Keratinocyte (primary cell): ENCODE data around the gene PTGES2. TPM values are rescaled to one million over a fixed set of nuclear protein-coding genes. Genes with fewer than 3 reads are reported as not detected.

Source experiments
- DNase-seq: peaks from one replicate; pipeline ENCODE4 v3.0.0-alpha.2; 2011; ENCODE audit warnings: low read depth, missing footprints, low spot score
- FAIRE-seq: peaks from 2 replicates; lab custom pipeline; 2011; peaks lifted over from hg19 to GRCh38; lab: Jason Lieb, UNC
- H2AFZ ChIP-seq: 2 replicates; pipeline ENCODE4 v1.6.0; 2012; ENCODE audit warnings: low read length, control low read depth, inconsistent platforms; ENCODE audit not compliant: control insufficient read depth
- H3K27ac ChIP-seq: 2 replicates; pipeline ENCODE4 v1.5.1; 2011; ENCODE audit warnings: low read length; ENCODE audit not compliant: control insufficient read depth, insufficient read depth
- H3K27me3 ChIP-seq: 3 replicates; pipeline ENCODE4 v1.6.0; 2011; ENCODE audit warnings: low read length; ENCODE audit not compliant: control insufficient read depth, insufficient read depth; ENCODE audit errors: extremely low read depth
- H3K36me3 ChIP-seq, 2 experiments: 2 replicates in 1 of 2; 3 replicates in 1 of 2; pipeline ENCODE4 v1.5.1; 2011; ENCODE audit warnings: low read length in 2 of 2, mild to moderate bottlenecking in 1 of 2; ENCODE audit not compliant: control insufficient read depth in 2 of 2, insufficient read depth in 2 of 2; ENCODE audit errors: extremely low read depth in 1 of 2
- H3K4me1 ChIP-seq: 3 replicates; pipeline ENCODE4 v1.5.1; 2011; ENCODE audit warnings: low read length; ENCODE audit not compliant: control insufficient read depth, insufficient read depth; ENCODE audit errors: extremely low read depth
- H3K4me2 ChIP-seq: 3 replicates; pipeline ENCODE4 v1.6.0; 2011; ENCODE audit warnings: low read depth, low read length; ENCODE audit not compliant: control insufficient read depth, insufficient read depth; ENCODE audit errors: extremely low read depth
- H3K4me3 ChIP-seq, 3 experiments: fragments of 200-600 bp in 1 of 3; sonication (generic) in 1 of 3; 2 replicates in 2 of 3; 3 replicates in 1 of 3; pipeline ENCODE4 v1.5.1; 2011 to 2016; ENCODE audit warnings: low read length in 3 of 3, mild to moderate bottlenecking in 3 of 3, control low read depth in 2 of 3, inconsistent platforms in 1 of 3, low read depth in 1 of 3, mixed read lengths in 1 of 3, mixed run types in 1 of 3, moderate library complexity in 1 of 3; ENCODE audit not compliant: control insufficient read depth in 2 of 3, insufficient read depth in 2 of 3; ENCODE audit errors: extremely low read depth in 1 of 3
- H3K79me2 ChIP-seq: 2 replicates; pipeline ENCODE4 v1.6.0; 2012; ENCODE audit warnings: low read length; ENCODE audit not compliant: control insufficient read depth, insufficient read depth
- H3K9ac ChIP-seq: 3 replicates; pipeline ENCODE4 v1.6.0; 2011; ENCODE audit warnings: low read length; ENCODE audit not compliant: control insufficient read depth, insufficient read depth; ENCODE audit errors: extremely low read depth
- H3K9me1 ChIP-seq: 3 replicates; pipeline ENCODE4 v1.6.0; 2011; ENCODE audit warnings: low read length; ENCODE audit not compliant: control insufficient read depth, insufficient read depth; ENCODE audit errors: extremely low read depth
- H3K9me3 ChIP-seq: 2 replicates; pipeline ENCODE4 v1.5.1; 2012; ENCODE audit warnings: low read depth, low read length; ENCODE audit not compliant: control insufficient read depth
- H4K20me1 ChIP-seq: 3 replicates; pipeline ENCODE4 v1.6.0; 2011; ENCODE audit warnings: low read length; ENCODE audit not compliant: control insufficient read depth, insufficient read depth; ENCODE audit errors: extremely low read depth
- CTCF ChIP-seq, 3 experiments: IDR thresholded peaks in 1 of 3; conservative IDR thresholded peaks in 1 of 3; optimal IDR thresholded peaks in 1 of 3; 2 replicates in 2 of 3; 3 replicates in 1 of 3; pipeline versions ENCODE3 to v1.5.1; 2011; ENCODE audit warnings: low read length in 3 of 3, mild to moderate bottlenecking in 3 of 3, moderate library complexity in 2 of 3, control low read depth in 1 of 3, inconsistent platforms in 1 of 3; ENCODE audit not compliant: insufficient read depth in 2 of 3; ENCODE audit errors: extremely low read depth in 1 of 3
- EZH2 ChIP-seq: IDR thresholded peaks from one replicate; pipeline ENCODE4 v1.6.1; 2012; ENCODE audit warnings: inconsistent platforms, mild to moderate bottlenecking, low read length, moderate library complexity
- dilution Hi-C: fragments of 300-500 bp; cut with MboI; formaldehyde crosslinking; loops from one replicate; pipeline ENCODE4 v1.7.0; 2020; ENCODE audit warnings: low sequenced_read_pairs; ENCODE audit not compliant: extremely low pct_ligation_motif_present
- polyA plus RNA-seq, 5 experiments: library from polyadenylated mRNA; depleted of rRNA in 3 of 5; stranded (reverse) in 3 of 5; stranded (forward) in 1 of 5; unstranded in 1 of 5; fragments of >200 nt; gene quantifications; 1 replicate in 1 of 5; 2 replicates in 3 of 5; 3 replicates in 1 of 5; pipeline versions ENCODE4 v1.2.1 to v1.2.3, GENCODE V29; 2011 to 2012; ENCODE audit warnings: missing spikeins in 2 of 5, low read depth in 1 of 5, low replicate concordance in 1 of 5

PTGES2 gene
- polyA plus RNA-seq, 1 donor (not counting 4 experiments of a cell fraction or from before 2014, with no cell fraction given): 68.7 TPM

- Histone ChIP-seq H3K36me3 (peaks cover 25 to 28% of the 10 kb centered on the region in 2 experiments), H3K27ac (no peak overlapping the region), H3K9me3 (no peaks in the 10 kb centered on the region), H3K4me1 (peaks cover 19% of the 10 kb centered on the region), H3K4me3 (no peak overlapping the region), H2AFZ (no peak overlapping the region), H3K9me1 (no peaks in the 10 kb centered on the region), H3K79me2 (peaks cover 5% of the 10 kb centered on the region), H3K4me2 (no peak overlapping the region), H3K9ac (no peak overlapping the region), H3K27me3 (no peaks in the 10 kb centered on the region), H4K20me1 (peaks cover 3% of the 10 kb centered on the region)
- dilution Hi-C loops: no loop called here
- TF ChIP-seq EZH2 (no peak), CTCF (optimal IDR thresholded peaks at IDR 0.05 in 1 of 3, IDR thresholded peaks at IDR 0.05 in 1 of 3, conservative IDR thresholded peaks at IDR 0.05 in 1 of 3; ENCODE audit: extremely low read depth in 1 of 3, insufficient read depth in 2 of 3, low read length in 3 of 3) (no peak)
- no peak for DNase-seq
- no peak for FAIRE-seq
Observed at GRCh38 chr9:128162215-128163026, 34.9 kb upstream of the PTGES2 start.

DNA sequence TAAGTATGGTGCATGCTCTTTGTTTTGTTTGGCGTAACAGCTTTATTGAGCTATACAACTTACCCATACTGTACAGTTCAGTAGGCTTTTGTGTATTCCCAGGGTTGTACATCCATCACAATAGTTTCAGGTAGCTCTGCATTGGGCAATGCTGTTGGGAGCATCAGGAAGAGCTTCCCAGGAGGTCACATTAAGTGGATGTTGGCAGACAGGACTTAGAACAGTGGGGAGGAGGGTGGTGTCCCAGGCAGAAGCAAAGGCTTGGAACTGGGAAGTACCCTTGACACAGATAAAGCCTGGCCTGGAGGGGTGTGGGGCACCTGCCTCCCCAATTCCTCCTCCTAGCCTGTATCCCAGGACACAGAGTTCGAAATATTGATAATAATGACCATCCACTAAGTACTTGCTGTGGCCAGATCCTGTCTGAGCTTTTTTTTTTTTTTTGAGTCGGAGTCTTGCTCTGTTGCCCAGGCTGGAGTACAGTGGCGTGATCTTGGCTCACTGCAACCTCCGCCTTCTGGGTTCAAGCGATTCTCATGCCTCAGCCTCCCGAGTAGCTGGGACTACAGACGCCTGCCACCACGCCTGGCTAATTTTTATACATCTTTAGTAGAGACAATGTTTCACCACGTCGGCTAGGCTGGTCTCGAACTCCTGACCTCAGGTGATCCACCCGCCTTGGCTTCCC is 33.8 kb upstream of the PTGES2 start:
- peak overlapping the region; percentile 89 to 92 (median 90) for H3K4me3 ChIP-seq
- peaks cover 19% of the 10 kb centered on the region for H3K4me1 ChIP-seq
- peak overlapping the region; percentile 94 for H3K4me2 ChIP-seq
- H3K27me3 ChIP-seq: no peaks in the 10 kb centered on the region
- H4K20me1 ChIP-seq: peaks cover 3% of the 10 kb centered on the region
- no peak for TF ChIP-seq CTCF (optimal IDR thresholded peaks at IDR 0.05 in 1 of 3, IDR thresholded peaks at IDR 0.05 in 1 of 3, conservative IDR thresholded peaks at IDR 0.05 in 1 of 3; ENCODE audit: extremely low read depth in 1 of 3, insufficient read depth in 2 of 3, low read length in 3 of 3)
- peak overlapping the region; percentile 26 for H3K27ac ChIP-seq
- dilution Hi-C loops: no loop called here
- no peaks in the 10 kb centered on the region for H3K9me1 ChIP-seq
- H3K9ac ChIP-seq: no peak overlapping the region
- FAIRE-seq: no peak
- H3K36me3 ChIP-seq: peaks cover 18 to 24% of the 10 kb centered on the region in 2 experiments
- DNase-seq: no peak
- H2AFZ ChIP-seq: no peak overlapping the region
- H3K9me3 ChIP-seq: no peaks in the 10 kb centered on the region
- H3K79me2 ChIP-seq: peaks cover 5% of the 10 kb centered on the region
